PC-3 (cell line): ENCODE results near the gene NMRAL1.

Source experiments
- EZH2 ChIP-seq: fragments of 300-600 bp; sonication (generic); IDR thresholded peaks from one replicate; pipeline ENCODE4 v1.6.1; 2017; ENCODE audit warnings: antibody characterized with exemption, mild to moderate bottlenecking, low read length; ENCODE audit not compliant: unreplicated experiment
- TF ChIP-seq, protein P1 (sequence below): fragments of 300-600 bp; sonication (generic); conservative IDR thresholded peaks from 2 replicates; pipeline ENCODE4 v1.5.1; 2017; ENCODE audit warnings: antibody characterized with exemption, low read depth, mild to moderate bottlenecking, low read length

- TF ChIP-seq, protein P1, sequence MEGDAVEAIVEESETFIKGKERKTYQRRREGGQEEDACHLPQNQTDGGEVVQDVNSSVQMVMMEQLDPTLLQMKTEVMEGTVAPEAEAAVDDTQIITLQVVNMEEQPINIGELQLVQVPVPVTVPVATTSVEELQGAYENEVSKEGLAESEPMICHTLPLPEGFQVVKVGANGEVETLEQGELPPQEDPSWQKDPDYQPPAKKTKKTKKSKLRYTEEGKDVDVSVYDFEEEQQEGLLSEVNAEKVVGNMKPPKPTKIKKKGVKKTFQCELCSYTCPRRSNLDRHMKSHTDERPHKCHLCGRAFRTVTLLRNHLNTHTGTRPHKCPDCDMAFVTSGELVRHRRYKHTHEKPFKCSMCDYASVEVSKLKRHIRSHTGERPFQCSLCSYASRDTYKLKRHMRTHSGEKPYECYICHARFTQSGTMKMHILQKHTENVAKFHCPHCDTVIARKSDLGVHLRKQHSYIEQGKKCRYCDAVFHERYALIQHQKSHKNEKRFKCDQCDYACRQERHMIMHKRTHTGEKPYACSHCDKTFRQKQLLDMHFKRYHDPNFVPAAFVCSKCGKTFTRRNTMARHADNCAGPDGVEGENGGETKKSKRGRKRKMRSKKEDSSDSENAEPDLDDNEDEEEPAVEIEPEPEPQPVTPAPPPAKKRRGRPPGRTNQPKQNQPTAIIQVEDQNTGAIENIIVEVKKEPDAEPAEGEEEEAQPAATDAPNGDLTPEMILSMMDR: no peak
- no peak for TF ChIP-seq EZH2
Observed at GRCh38 chr16:4426021-4426684, 48.3 kb downstream of the NMRAL1 start.
